Muscle layer of colon (tissue), 2 donors: ENCODE measurements around the gene CROCC2.

Experiments used
- H3K27ac ChIP-seq: one replicate; pipeline ENCODE4 v1.7.0; 2013; ENCODE audit warnings: low read depth, mild to moderate bottlenecking, low read length, moderate library complexity
- H3K27me3 ChIP-seq, 2 donors: one replicate each; pipeline ENCODE4 v1.7.0; 2013; ENCODE audit warnings: low read length in 2 of 2, mild to moderate bottlenecking in 2 of 2; ENCODE audit not compliant: insufficient read depth in 2 of 2, control insufficient read depth in 1 of 2
- H3K36me3 ChIP-seq: one replicate; pipeline ENCODE4 v1.7.0; 2013; ENCODE audit warnings: mild to moderate bottlenecking, low read length; ENCODE audit not compliant: insufficient read depth
- H3K4me1 ChIP-seq: one replicate; pipeline ENCODE4 v1.7.0; 2013; ENCODE audit warnings: mild to moderate bottlenecking, low read length; ENCODE audit not compliant: insufficient read depth
- H3K4me3 ChIP-seq, 2 donors: one replicate each; pipeline ENCODE4 v1.7.0; 2013; ENCODE audit warnings: low read length in 2 of 2, low read depth in 1 of 2, mild to moderate bottlenecking in 1 of 2, moderate library complexity in 1 of 2
- H3K9ac ChIP-seq: one replicate; pipeline ENCODE4 v1.7.0; 2013; ENCODE audit warnings: low read length
- H3K9me3 ChIP-seq: one replicate; pipeline ENCODE4 v1.7.0; 2013; ENCODE audit warnings: mild to moderate bottlenecking, low read length
- donor health status: abdominal sarcoma.
- donor health status: Adenocarcinoma of cecum.

CROCC2 gene

DNA sequence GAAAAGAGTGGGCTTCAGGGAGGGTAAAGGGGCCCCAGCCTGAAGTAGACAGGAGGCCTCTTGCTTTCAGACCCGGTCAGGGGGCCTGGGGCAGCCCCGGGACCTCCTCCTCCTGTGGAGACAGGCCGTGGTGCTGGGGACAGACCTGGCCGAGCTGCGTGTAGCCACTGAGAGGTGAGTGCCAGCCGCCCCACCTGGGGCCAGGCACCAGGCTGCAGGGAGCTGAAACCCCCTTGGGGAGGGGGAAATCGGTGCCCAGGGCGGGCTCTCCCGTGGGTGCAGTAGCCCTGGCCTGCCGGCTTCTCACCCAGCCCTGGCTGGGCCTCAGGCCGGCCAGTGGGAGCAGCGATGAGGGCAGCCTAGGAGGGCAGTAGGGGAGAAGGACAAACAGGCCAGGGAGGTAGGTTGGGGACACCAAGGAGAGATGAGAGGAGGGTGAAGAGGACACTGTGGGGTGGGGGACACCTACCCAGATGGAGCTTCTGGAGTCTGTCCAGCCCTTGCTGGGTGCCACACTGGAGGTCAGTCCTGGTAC lies 24.0 kb downstream of the CROCC2 start:
- Histone ChIP-seq H3K4me3 (no peak overlapping the region), H3K36me3 (no peaks in the 10 kb centered on the region), H3K9ac (no peak overlapping the region)

DNA sequence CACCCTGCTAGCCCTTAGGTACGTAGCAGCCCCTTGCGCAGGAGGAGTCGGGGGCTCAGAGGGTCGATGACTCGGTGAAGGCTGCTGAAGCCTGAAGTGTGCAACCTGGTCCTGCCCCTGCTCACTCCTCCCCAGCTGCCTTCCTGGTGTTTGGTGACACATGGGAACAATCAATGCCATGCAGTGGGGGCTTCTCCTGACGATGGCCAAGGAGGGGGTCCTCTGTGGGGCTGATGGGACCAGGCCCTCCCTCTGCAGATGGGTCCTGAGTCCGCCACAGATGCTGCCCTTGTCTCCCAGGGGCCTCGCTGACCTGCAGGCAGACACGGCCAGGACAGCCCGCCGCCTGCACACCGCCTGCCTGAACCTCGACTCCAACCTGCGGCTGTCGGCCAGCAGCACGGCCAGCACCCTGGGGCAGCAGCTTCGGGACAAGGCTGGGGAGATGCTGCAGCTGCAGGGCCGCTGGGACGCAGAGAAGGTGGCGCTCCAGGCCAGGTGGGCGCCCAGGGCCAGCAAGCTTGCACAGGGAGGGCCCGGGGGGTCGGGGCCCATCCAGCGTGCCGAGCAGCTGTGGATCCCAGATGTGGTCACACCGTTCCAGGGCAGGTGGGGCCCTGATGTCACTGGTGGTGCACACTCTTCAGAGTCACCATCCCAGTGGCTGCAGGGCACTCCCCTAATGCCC lies 24.6 kb downstream of the CROCC2 start:
- Histone ChIP-seq H3K27me3 (no peaks in the 10 kb centered on the region), H3K9ac (no peak overlapping the region), H3K36me3 (no peaks in the 10 kb centered on the region), H3K9me3 (no peaks in the 10 kb centered on the region), H3K4me3 (no peak overlapping the region), H3K4me1 (no peaks in the 10 kb centered on the region), H3K27ac (no peak overlapping the region)

More for the DNA sequence above, 24.0 kb downstream of the CROCC2 start:
- no peaks in the 10 kb centered on the region for H3K27me3 ChIP-seq
- no peaks in the 10 kb centered on the region for H3K9me3 ChIP-seq
- no peak overlapping the region for H3K27ac ChIP-seq
- H3K4me1 ChIP-seq = no peaks in the 10 kb centered on the region

DNA sequence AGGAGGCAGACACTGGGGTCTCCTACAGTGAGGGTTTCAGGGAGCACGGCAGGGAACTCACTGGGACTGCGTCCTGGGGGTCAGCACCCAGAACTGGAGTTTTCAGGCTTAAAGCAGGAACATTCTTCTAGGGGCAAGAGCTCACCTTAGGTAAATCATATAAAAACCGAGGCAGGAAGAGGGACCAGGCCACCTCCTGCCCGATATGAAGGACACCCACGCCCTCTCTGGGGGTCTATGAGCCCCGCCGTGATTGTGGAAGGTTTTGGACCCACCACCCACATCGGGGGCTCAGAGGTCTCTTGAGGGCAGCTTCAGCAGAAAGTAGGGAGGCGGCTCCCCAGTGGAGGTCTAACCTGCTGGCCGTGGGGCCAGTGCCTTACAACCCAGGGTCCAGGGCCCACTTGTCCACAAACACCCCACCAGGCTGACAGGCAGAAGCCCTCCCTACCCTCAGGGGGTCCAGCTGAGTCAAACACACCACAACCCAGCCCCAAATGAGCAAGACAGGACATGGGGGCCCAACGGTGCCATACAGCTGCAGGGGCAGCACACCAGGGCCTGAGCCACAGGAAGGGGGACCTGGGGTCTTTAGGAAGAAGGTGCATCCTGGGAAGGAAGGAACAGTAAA lies 25.3 kb downstream of the CROCC2 start:
- Histone ChIP-seq H3K27me3 (no peaks in the 10 kb centered on the region), H3K4me1 (no peaks in the 10 kb centered on the region), H3K36me3 (no peaks in the 10 kb centered on the region), H3K27ac (no peak overlapping the region), H3K9me3 (no peaks in the 10 kb centered on the region), H3K4me3 (no peak overlapping the region), H3K9ac (no peak overlapping the region)

DNA sequence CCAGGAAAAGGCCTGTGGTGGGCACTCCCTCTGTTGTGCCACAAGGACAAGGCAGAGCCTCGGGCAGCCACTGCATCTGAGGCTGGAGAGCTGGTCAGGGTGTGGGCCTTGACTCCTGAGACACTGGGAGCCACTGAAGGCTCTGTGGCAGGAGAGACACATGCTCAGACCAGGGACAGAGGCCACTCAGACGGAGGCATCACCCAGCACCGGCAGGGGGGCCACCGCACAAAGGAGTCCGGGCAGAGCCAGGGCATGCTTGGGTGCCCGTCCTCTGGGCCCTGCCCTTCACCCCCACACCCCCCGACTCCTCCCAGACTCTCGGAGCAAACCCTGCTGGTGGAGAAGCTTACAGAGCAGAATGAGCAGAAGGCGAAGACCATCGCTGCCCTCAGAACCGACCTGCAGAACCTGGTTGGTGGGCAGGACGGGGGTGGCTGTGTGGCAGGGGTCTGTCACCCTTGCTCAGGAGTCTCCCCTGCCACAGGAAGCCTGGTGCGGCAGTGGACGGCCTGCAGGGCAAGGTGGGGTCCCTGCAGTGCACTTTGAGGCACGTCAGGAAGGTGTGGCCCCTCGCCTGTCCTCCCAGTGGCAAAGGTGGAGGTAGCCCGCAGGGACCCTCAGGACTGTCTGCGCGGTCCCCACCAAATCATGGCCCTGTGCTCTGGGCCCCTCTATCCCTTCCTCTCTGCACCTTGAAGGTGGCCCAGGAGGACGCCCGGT lies 26.0 kb downstream of the CROCC2 start:
- H3K36me3 ChIP-seq = no peaks in the 10 kb centered on the region
- H3K27me3 ChIP-seq = no peaks in the 10 kb centered on the region
- H3K4me1 ChIP-seq = no peaks in the 10 kb centered on the region
- H3K4me3 ChIP-seq = no peak overlapping the region
- H3K9ac ChIP-seq = no peak overlapping the region
- H3K9me3 ChIP-seq = no peaks in the 10 kb centered on the region
- H3K27ac ChIP-seq = no peak overlapping the region

DNA sequence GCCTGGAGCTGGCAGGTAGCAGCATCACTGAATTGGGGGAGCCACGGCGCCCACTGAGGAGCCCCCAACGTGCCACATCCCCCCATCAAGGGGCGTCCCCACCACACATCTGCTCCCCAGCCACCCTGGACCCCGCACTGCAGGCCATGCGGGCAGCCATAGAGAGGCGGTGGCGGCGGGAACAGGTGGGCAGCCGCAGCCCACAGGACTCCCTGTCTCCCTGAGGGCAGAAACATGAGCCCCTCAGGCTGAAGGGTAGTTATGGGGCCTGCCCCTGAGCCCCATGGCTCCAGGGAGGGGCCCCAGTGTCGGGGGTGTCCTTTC lies 26.6 kb downstream of the CROCC2 start:
- Histone ChIP-seq H3K4me1 (no peaks in the 10 kb centered on the region), H3K9ac (no peak overlapping the region), H3K4me3 (no peak overlapping the region), H3K36me3 (no peaks in the 10 kb centered on the region), H3K27ac (no peak overlapping the region), H3K27me3 (no peaks in the 10 kb centered on the region), H3K9me3 (no peaks in the 10 kb centered on the region)

DNA sequence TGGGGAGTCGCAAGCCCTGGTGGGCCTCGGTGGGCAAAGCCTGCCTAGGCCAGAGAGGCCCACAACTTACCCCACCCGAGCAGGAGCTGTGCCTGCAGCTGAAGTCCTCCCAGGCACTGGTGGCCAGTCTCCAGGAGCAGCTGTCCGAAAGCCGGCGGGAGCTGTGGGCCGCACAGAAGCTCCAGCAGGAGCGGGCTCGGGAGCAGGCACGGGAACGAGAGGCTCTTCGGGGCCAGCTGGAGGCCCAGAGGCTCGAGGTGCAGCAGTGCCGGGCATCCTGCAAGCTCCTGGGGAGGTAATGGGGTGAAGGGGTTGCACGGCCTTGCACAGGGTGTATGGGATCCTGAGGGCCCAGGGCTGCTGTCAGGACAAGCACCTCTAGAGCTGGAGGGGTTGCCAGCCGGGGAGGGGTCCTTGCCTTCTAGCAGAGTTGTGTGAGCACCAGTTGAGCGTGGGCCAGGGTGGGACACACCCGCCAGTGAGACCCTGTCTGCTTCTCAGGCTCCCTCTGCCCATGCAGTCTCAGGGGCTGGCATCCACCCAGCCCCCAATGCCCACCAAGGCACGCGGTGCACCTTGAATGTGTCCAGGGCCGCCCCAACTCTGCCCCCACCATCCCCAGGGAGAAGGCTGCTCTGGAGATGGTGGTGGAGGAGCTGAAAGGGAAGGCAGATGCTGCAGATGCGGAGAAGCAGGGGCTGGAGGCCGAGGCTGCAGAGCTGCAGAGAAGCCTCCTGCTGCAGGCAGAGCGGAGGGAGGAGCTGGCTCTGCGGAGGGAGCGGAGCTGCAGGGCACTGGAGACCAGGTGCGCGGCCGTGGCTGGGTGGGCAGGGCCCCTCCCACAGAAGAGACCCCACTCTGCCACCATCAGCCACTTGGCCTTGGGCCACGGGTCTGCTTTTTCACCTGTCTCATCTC lies 27.2 kb downstream of the CROCC2 start:
- Histone ChIP-seq H3K27me3 (no peaks in the 10 kb centered on the region), H3K9ac (no peak overlapping the region), H3K4me3 (no peak overlapping the region), H3K27ac (no peak overlapping the region), H3K4me1 (no peaks in the 10 kb centered on the region), H3K9me3 (no peaks in the 10 kb centered on the region), H3K36me3 (no peaks in the 10 kb centered on the region)

DNA sequence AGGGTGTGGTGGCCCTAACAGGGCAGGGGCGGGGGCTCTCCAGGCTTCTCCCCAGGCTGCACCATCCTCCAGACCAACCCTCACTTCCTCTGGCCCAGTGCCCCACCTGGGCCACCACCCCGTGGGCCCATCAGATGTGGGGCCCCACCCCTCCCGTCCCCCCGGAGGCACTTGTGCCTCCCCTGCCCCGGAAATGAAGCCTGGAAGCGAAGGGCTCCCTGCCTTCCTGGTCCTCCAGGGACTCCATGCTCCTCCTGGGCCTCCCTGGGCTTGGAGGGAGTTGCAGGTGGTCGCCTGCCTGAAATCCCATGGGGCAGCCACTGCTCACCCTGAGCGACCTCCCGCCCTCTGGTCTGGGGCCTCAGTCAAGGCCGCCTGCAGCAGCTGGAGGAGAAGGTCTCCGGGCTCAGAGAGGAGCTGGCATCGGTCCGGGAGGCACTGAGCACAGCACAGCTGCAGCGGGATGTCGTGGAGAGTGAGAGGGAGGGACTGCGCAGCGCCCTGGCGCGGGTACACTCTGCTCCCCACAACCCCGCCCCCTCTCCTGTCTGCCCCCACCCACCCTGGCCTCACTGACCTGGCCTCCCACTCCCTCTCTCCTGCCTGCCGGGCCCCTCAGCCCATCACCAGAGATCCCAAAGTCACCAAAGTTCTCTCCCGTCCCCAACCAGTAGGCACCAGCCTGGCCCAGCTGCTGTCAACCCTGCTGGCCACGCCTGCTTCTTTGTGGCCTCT lies 28.0 kb downstream of the CROCC2 start:
- no peak overlapping the region for H3K9ac ChIP-seq
- H3K4me1 ChIP-seq = no peaks in the 10 kb centered on the region

DNA sequence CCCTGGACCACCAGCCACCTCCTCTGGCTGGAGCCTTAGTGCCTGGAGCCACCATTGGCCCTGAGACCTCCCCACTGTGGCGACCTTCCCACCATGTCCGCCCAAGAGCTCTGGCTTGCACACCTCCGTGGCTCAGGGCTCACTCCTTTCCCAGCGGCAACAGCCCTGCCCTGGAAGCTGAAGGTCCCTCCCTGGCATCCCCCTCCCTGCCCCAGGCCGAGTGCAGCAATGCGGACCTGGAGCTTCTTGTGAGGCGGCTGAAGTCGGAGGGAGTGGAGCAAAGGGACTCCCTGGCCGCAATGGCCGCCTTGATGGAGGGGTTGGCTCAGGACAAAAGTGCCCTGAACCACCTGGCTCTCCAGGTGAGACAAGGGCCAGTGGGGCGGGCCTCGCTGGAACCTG lies 28.6 kb downstream of the CROCC2 start:
- Histone ChIP-seq H3K9ac (no peak overlapping the region), H3K27me3 (no peaks in the 10 kb centered on the region), H3K27ac (no peak overlapping the region), H3K4me3 (no peak overlapping the region), H3K4me1 (no peaks in the 10 kb centered on the region), H3K36me3 (no peaks in the 10 kb centered on the region), H3K9me3 (no peaks in the 10 kb centered on the region)

More for the DNA sequence above, 28.0 kb downstream of the CROCC2 start:
- Histone ChIP-seq H3K27ac (no peak overlapping the region), H3K4me3 (no peak overlapping the region), H3K36me3 (no peaks in the 10 kb centered on the region), H3K9me3 (no peaks in the 10 kb centered on the region), H3K27me3 (no peaks in the 10 kb centered on the region)

DNA sequence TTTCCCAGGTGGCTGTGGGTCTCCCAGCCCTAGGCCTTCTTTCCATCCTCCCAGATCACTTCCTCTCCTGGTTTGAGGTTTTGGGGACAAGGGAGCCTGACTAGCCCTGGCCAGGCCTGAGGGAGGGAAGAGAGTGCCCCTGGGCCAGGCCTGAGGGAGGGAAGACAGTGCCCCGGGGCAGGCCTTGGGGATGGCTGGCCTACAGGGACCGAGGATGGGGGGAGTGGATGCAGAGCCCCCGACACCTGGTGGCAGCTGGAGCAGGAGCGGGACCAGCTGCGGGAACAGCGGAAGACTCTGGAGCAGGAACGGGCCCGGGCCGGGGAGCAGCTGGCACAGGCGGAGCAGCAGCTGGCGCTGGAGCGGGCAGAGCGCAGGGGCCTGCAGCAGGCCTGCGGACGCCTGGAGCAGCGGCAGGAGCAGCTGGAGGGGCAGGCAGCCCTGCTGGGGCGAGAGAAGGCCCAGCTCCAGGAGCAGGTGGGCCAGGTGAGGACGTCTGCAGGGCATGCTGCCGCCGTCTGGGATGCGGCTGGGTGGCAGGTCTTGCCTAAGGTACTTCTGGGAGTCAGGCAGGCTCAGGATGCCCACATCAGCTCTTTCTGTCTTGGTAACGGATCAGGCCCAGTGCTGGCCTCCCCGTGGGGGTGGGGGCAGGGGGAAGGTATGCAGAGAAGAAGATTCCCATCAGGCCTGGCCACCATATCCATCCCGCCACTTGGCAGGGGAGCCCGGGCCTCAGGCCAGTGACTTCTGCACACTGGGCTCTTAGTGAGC lies 29.2 kb downstream of the CROCC2 start:
- H3K4me3 ChIP-seq = no peak overlapping the region
- no peaks in the 10 kb centered on the region for H3K36me3 ChIP-seq
- no peak overlapping the region for H3K9ac ChIP-seq
- no peak overlapping the region for H3K27ac ChIP-seq
- H3K9me3 ChIP-seq = no peaks in the 10 kb centered on the region
- H3K27me3 ChIP-seq = no peaks in the 10 kb centered on the region
- no peaks in the 10 kb centered on the region for H3K4me1 ChIP-seq

DNA sequence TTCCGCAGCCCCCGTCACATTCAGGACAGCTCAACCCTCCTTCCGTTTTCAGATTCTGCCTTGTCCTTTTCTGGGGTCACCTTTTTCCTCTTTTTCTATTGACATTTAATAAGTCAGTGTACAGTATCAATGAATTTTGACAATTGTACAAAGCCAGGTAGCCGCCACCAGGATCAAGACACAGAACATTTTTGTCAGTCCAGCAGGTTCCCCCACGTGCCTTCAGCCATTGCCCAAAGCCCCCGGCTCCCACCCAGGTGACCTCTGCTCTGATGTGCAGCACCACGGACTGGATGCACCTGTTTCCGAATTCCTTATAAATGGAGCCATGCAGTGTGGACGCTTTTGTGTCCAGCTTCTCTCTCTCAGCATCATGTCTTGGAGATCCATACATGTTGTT lies 30.0 kb downstream of the CROCC2 start:
- Histone ChIP-seq H3K4me3 (no peak overlapping the region), H3K36me3 (no peaks in the 10 kb centered on the region), H3K4me1 (no peaks in the 10 kb centered on the region), H3K27me3 (no peaks in the 10 kb centered on the region), H3K9me3 (no peaks in the 10 kb centered on the region), H3K9ac (no peak overlapping the region), H3K27ac (no peak overlapping the region)
